Measurements from ENCODE around the gene EREG. TPM values are rescaled to one million over a fixed set of nuclear protein-coding genes. Genes with fewer than 3 reads are reported as not detected.

The EREG gene
- total and polyA plus RNA-seq, 2 experiments from 2014 or later: not detected

DNA sequence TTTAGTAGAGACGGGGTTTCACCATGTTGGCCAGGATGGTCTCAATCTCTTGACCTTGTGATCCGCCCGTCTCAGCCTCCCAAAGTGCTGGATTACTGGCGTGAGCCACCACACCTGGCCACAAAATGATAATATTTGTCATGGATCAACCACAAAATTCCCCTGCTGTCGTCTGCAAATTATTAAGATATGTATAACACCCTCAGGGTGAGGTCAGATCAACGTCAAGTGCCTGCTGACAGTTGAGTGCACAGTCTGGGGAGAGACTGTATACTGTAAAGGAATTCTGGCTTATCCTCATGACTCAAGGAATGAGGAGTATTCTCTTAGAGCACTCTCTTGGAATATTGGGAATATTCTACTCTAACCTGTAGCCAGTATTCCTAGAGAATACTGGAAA is 45.5 kb upstream of the EREG start:
- no peaks in the 10 kb centered on the region for H3K36me3 ChIP-seq
- no peak overlapping the region for H3K27ac ChIP-seq
- H3K27me3 ChIP-seq: peaks cover 16% of the 10 kb centered on the region
- H3K9me3 ChIP-seq (ENCODE audit: low read depth): no peaks in the 10 kb centered on the region
- no peak overlapping the region for H3K4me3 ChIP-seq
- DNase-seq (ENCODE audit: low read depth in 1 of 2, low spot score in 1 of 2): no peak
- TF ChIP-seq CTCF (IDR thresholded peaks at IDR 0.05; ENCODE audit: low read depth, low read length): no peak
- H3K4me1 ChIP-seq (ENCODE audit: low read depth): no peaks in the 10 kb centered on the region

DNA sequence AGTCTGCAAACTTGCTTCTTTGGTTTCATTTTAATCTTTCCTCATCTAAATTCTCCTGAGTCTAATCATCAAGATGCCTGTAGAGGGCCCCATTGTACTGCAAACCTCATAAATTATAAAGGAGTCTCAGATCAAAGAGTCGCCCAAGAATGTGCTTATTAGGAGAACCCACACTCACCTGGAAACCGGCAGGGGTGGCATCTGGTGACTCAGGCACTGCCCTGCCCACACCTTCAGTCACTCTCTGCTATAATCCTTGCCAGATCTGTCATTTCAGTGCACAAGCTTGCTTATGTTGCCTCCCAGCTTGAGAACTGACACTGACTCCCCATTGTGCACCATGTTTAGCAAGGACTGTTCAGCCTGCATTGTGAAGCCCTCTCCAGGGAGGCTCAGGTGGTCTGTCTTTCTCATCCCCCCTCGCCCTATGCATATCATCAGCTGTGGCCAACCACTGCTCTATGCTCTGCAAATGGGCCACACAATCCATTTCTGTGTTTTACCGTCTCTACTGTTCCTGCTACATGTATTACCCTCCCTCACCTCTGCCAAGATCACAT is 44.3 kb upstream of the EREG start:
- peak; percentile 66 for TF ChIP-seq CTCF (IDR thresholded peaks at IDR 0.05; ENCODE audit: low read depth, low read length)
- no peaks in the 10 kb centered on the region for H3K9me3 ChIP-seq (ENCODE audit: low read depth)
- no peak overlapping the region for H3K4me3 ChIP-seq
- peak; percentile 60 to 77 for DNase-seq (ENCODE audit: low read depth in 1 of 2, low spot score in 1 of 2)
- no peaks in the 10 kb centered on the region for H3K4me1 ChIP-seq (ENCODE audit: low read depth)
- H3K27ac ChIP-seq: no peak overlapping the region
- peaks cover 16% of the 10 kb centered on the region for H3K27me3 ChIP-seq
- no peaks in the 10 kb centered on the region for H3K36me3 ChIP-seq

DNA sequence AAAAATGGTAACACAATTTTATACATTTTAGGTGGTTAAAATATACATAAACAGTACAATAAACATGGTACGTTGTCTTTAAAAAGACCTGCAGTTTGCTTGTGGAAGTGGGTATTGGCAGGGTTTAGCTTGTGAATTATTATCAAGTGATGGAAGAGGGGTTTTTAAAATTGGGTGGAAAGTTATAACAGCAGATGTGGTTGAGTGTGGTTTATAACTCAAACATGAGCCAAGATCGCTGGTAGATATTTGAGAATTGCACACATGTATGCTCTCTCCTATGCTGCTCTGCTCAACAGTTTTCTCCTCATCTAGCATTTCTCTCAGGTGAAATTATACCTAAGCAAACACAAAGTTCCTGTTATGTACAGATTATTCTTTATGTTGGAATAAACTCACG is 42.6 kb upstream of the EREG start:
- no peak for TF ChIP-seq CTCF (IDR thresholded peaks at IDR 0.05; ENCODE audit: low read depth, low read length)
- no peaks in the 10 kb centered on the region for H3K9me3 ChIP-seq (ENCODE audit: low read depth)
- no peaks in the 10 kb centered on the region for H3K4me1 ChIP-seq (ENCODE audit: low read depth)

DNA sequence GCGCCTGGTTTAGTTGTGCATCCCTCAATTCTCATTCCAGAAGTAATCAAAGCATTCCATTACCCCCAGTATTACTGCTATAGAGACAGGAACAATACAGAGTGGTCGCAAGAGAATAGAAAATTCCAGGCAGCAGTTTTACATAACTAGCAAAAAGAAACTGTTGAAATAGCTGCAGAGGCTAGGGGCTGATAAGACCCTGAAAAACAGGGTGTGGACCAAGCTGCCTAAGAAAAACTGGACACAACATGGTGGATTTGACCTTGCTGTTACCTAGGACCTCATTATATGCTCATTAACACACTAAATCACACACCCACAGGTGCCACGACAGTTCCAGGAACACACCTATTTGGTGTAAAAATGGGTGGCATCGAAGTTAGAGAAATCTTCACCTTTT is 41.3 kb upstream of the EREG start:
- Histone ChIP-seq H3K27ac (no peak overlapping the region), H3K9me3 (ENCODE audit: low read depth) (no peaks in the 10 kb centered on the region), H3K4me3 (no peak overlapping the region), H3K4me1 (ENCODE audit: low read depth) (no peaks in the 10 kb centered on the region), H3K27me3 (peaks cover 16% of the 10 kb centered on the region), H3K36me3 (no peaks in the 10 kb centered on the region)
- DNase-seq (ENCODE audit: low read depth in 1 of 2, low spot score in 1 of 2): no peak
- TF ChIP-seq CTCF (IDR thresholded peaks at IDR 0.05; ENCODE audit: low read depth, low read length): no peak

More for the DNA sequence above, 42.6 kb upstream of the EREG start:
- Histone ChIP-seq H3K36me3 (no peaks in the 10 kb centered on the region), H3K4me3 (no peak overlapping the region), H3K27me3 (peaks cover 16% of the 10 kb centered on the region), H3K27ac (no peak overlapping the region)
- DNase-seq (ENCODE audit: low read depth in 1 of 2, low spot score in 1 of 2): no peak

GRCh38 chr4:74324262-74324661 is 40.7 kb upstream of the EREG start:
- TF ChIP-seq CTCF (IDR thresholded peaks at IDR 0.05; ENCODE audit: low read depth, low read length): no peak

More at GRCh38 chr4:74324262-74324661, 40.7 kb upstream of the EREG start:
- Histone ChIP-seq H3K4me3 (no peak overlapping the region), H3K36me3 (no peaks in the 10 kb centered on the region), H3K27ac (no peak overlapping the region), H3K27me3 (peaks cover 16% of the 10 kb centered on the region), H3K4me1 (ENCODE audit: low read depth) (no peaks in the 10 kb centered on the region), H3K9me3 (ENCODE audit: low read depth) (no peaks in the 10 kb centered on the region)
- DNase-seq (ENCODE audit: low read depth in 1 of 2, low spot score in 1 of 2): no peak
